HepG2 (cell line): ENCODE results near the gene CHST11.

Experiments used
- ADNP ChIP-seq: sonication (generic); formaldehyde crosslinking; IDR thresholded peaks from 2 replicates; pipeline ENCODE4 v1.4.0; 2020; ENCODE audit warnings: missing genetic modification reagents
- ERF ChIP-seq: IDR thresholded peaks from 2 replicates; pipeline ENCODE4 v1.6.1; 2018; ENCODE audit warnings: missing biosample characterization, missing genetic modification reagents
- ESRRA ChIP-seq: sonication (generic); formaldehyde crosslinking; IDR thresholded peaks from 2 replicates; pipeline ENCODE4 v1.5.1; 2020; ENCODE audit warnings: mild to moderate bottlenecking, low read depth, missing genetic modification reagents
- ETV6 ChIP-seq: sonication (generic); formaldehyde crosslinking; conservative IDR thresholded peaks from 2 replicates; pipeline ENCODE4 v1.4.0; 2020; ENCODE audit warnings: missing genetic modification reagents
- EZH2 ChIP-seq: conservative IDR thresholded peaks from 2 replicates; pipeline ENCODE4 v1.6.1; 2012; ENCODE audit warnings: mild to moderate bottlenecking, low read depth, low read length, moderate library complexity
- GABPB1 ChIP-seq: IDR thresholded peaks from 2 replicates; pipeline ENCODE4 v1.6.1; 2016; ENCODE audit warnings: mild to moderate bottlenecking, missing genetic modification reagents, moderate library complexity, missing compliant biosample characterization
- NR1H2 ChIP-seq: sonication (generic); formaldehyde crosslinking; IDR thresholded peaks from 2 replicates; pipeline ENCODE4 v1.8.1; 2022; ENCODE audit warnings: low read depth, missing genetic modification reagents, borderline replicate concordance
- POLR2A ChIP-seq, 2 experiments: IDR thresholded peaks; 2 replicates each; pipeline ENCODE4 v1.6.1; 2011; ENCODE audit warnings: low read depth in 2 of 2, low read length in 2 of 2, mild to moderate bottlenecking in 1 of 2, moderate library complexity in 1 of 2; ENCODE audit not compliant: insufficient read depth in 1 of 2
- USF2 ChIP-seq, 2 experiments: sonication (generic) in 1 of 2; formaldehyde crosslinking in 1 of 2; IDR thresholded peaks; 2 replicates each; pipeline versions ENCODE4 v1.5.1 to v1.6.1; 2011 to 2020; ENCODE audit warnings: borderline replicate concordance in 1 of 2, low read depth in 1 of 2, low read length in 1 of 2, mild to moderate bottlenecking in 1 of 2, missing genetic modification reagents in 1 of 2, moderate library complexity in 1 of 2
- ZNF235 ChIP-seq: sonication (generic); formaldehyde crosslinking; IDR thresholded peaks from 2 replicates; pipeline ENCODE4 v1.8.1; 2023; ENCODE audit warnings: mild to moderate bottlenecking, missing genetic modification reagents, borderline replicate concordance
- ZNF292 ChIP-seq: sonication (generic); formaldehyde crosslinking; IDR thresholded peaks from 2 replicates; pipeline ENCODE4 v1.8.1; 2022; ENCODE audit warnings: mild to moderate bottlenecking, low read depth, missing genetic modification reagents, borderline replicate concordance
- ZSCAN29 ChIP-seq: sonication (generic); formaldehyde crosslinking; conservative IDR thresholded peaks from 2 replicates; pipeline ENCODE4 v1.4.0; 2020; ENCODE audit warnings: mild to moderate bottlenecking, missing genetic modification reagents
- TF ChIP-seq, protein P1 (sequence below): sonication (generic); formaldehyde crosslinking; IDR thresholded peaks from 2 replicates; pipeline ENCODE4 v1.5.0; 2020; ENCODE audit warnings: mild to moderate bottlenecking, missing genetic modification reagents, moderate library complexity
- TF ChIP-seq, protein P2 (sequence below): sonication (generic); formaldehyde crosslinking; IDR thresholded peaks from 2 replicates; pipeline ENCODE4 v1.4.0; 2020; ENCODE audit warnings: mild to moderate bottlenecking, missing genetic modification reagents

- TF ChIP-seq USF2 (IDR thresholded peaks at IDR 0.05; ENCODE audit: low read depth, low read length) (no peak), USF2 (CRISPR knock-in tag; IDR thresholded peaks at IDR 0.05; ENCODE audit: borderline replicate concordance) (no peak), ESRRA (CRISPR knock-in tag) (no peak), ZSCAN29 (CRISPR knock-in tag) (no peak), ERF (CRISPR knock-in tag) (no peak), ADNP (CRISPR knock-in tag) (no peak), GABPB1 (CRISPR knock-in tag) (no peak), ZNF292 (CRISPR knock-in tag) (no peak), POLR2A (IDR thresholded peaks at IDR 0.05; ENCODE audit: insufficient read depth in 1 of 2, low read depth in 2 of 2, low read length in 2 of 2) (no peak), EZH2 (no peak), ETV6 (CRISPR knock-in tag) (no peak), NR1H2 (CRISPR knock-in tag) (no peak), ZNF235 (no peak)
- TF ChIP-seq, protein P1, sequence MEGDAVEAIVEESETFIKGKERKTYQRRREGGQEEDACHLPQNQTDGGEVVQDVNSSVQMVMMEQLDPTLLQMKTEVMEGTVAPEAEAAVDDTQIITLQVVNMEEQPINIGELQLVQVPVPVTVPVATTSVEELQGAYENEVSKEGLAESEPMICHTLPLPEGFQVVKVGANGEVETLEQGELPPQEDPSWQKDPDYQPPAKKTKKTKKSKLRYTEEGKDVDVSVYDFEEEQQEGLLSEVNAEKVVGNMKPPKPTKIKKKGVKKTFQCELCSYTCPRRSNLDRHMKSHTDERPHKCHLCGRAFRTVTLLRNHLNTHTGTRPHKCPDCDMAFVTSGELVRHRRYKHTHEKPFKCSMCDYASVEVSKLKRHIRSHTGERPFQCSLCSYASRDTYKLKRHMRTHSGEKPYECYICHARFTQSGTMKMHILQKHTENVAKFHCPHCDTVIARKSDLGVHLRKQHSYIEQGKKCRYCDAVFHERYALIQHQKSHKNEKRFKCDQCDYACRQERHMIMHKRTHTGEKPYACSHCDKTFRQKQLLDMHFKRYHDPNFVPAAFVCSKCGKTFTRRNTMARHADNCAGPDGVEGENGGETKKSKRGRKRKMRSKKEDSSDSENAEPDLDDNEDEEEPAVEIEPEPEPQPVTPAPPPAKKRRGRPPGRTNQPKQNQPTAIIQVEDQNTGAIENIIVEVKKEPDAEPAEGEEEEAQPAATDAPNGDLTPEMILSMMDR (CRISPR knock-in tag): no peak
- TF ChIP-seq, protein P2, sequence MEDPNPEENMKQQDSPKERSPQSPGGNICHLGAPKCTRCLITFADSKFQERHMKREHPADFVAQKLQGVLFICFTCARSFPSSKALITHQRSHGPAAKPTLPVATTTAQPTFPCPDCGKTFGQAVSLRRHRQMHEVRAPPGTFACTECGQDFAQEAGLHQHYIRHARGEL (CRISPR knock-in tag): no peak
Measured at GRCh38 chr12:104747330-104747729, 290.6 kb downstream of the CHST11 start.
